Uterus (tissue), 4 donors: ENCODE data around the gene TRAF3. TPM values are rescaled to one million over a fixed set of nuclear protein-coding genes. Genes with fewer than 3 reads are reported as not detected.

Experiments
- DNase-seq, 2 donors: peaks; one replicate each; pipeline ENCODE4 v3.0.0-alpha.2; 2019 to 2020
- H3K27ac ChIP-seq, 2 donors: fragments of 200-600 bp; sonication (generic); 1 replicate in 1 of 2; 2 replicates in 1 of 2; pipeline ENCODE4 v1.5.1; 2016 to 2018
- H3K27me3 ChIP-seq, 2 donors: fragments of 200-600 bp; sonication (generic); one replicate each; pipeline ENCODE4 v1.5.1; 2018 to 2019; ENCODE audit warnings: control low read depth in 1 of 2
- H3K36me3 ChIP-seq, 2 donors: fragments of 200-600 bp; sonication (generic); one replicate each; pipeline ENCODE4 v1.5.1; 2019; ENCODE audit warnings: control low read depth in 1 of 2
- H3K4me1 ChIP-seq, 2 donors: fragments of 200-600 bp; sonication (generic); one replicate each; pipeline ENCODE4 v1.5.1; 2018 to 2019; ENCODE audit warnings: control low read depth in 1 of 2
- H3K4me3 ChIP-seq, 2 donors: fragments of 200-600 bp; sonication (generic); 1 replicate in 1 of 2; 2 replicates in 1 of 2; pipeline ENCODE4 v1.5.1; 2018 to 2019; ENCODE audit warnings: mild to moderate bottlenecking in 1 of 2
- H3K9me3 ChIP-seq, 2 donors: fragments of 200-600 bp; sonication (generic); one replicate each; pipeline ENCODE4 v1.5.1; 2019; ENCODE audit warnings: control low read depth in 1 of 2
- CTCF ChIP-seq, 4 experiments: fragments of 200-600 bp in 2 of 4; fragments of 450-650 bp in 2 of 4; sonication (generic) in 2 of 4; IDR thresholded peaks; one replicate each; pipeline ENCODE4 v1.5.1; 2016 to 2019; ENCODE audit warnings: antibody characterized with exemption in 4 of 4, mild to moderate bottlenecking in 2 of 4, moderate library complexity in 1 of 4
- POLR2A ChIP-seq, 2 donors: fragments of 450-650 bp; IDR thresholded peaks; one replicate each; pipeline ENCODE4 v1.6.1; 2016; ENCODE audit warnings: antibody characterized with exemption in 2 of 2, mild to moderate bottlenecking in 1 of 2, moderate library complexity in 1 of 2
- intact Hi-C: fragments of 100-400 bp; cut with DNase I; formaldehyde crosslinking; loops from one replicate; pipeline ENCODE4 v1.15.1; 2023; ENCODE audit warnings: low total_unique reads
- total RNA-seq, 4 donors: library from RNA; depleted of rRNA in 3 of 4; stranded (reverse); fragments of >200 nt in 3 of 4; gene quantifications; one replicate each; pipeline versions ENCODE4 v1.1.0 to v1.2.4, GENCODE V29; 2014 to 2023
- donor health status: DM: yes; HTN: yes; CAD: no.

TRAF3 gene
- total RNA-seq, 4 donors from 2014 or later: 7.4 to 33.1 (median 22.1) TPM

- H3K4me1 ChIP-seq: no peaks in the 10 kb centered on the region
- no peaks in the 10 kb centered on the region for H3K27me3 ChIP-seq
- H3K27ac ChIP-seq: no peak overlapping the region
- no peaks in the 10 kb centered on the region for H3K9me3 ChIP-seq
- TF ChIP-seq POLR2A (IDR thresholded peaks at IDR 0.05): no peak
- TF ChIP-seq CTCF (IDR thresholded peaks at IDR 0.05): no peak
- H3K36me3 ChIP-seq: no peaks in the 10 kb centered on the region
- no peak overlapping the region for H3K4me3 ChIP-seq
- intact Hi-C loops: no loop called here
- no peak for DNase-seq
Observed at GRCh38 chr14:102784892-102785594, 7.8 kb downstream of the TRAF3 start.

- Histone ChIP-seq H3K36me3 (no peaks in the 10 kb centered on the region), H3K4me1 (no peaks in the 10 kb centered on the region), H3K9me3 (no peaks in the 10 kb centered on the region), H3K4me3 (no peak overlapping the region), H3K27me3 (no peaks in the 10 kb centered on the region), H3K27ac (no peak overlapping the region)
- TF ChIP-seq CTCF (IDR thresholded peaks at IDR 0.05) (no peak), POLR2A (IDR thresholded peaks at IDR 0.05) (no peak)
- no peak for DNase-seq
- intact Hi-C loops: no loop called here
Observed at GRCh38 chr14:102785595-102785963, 8.3 kb downstream of the TRAF3 start.

DNA sequence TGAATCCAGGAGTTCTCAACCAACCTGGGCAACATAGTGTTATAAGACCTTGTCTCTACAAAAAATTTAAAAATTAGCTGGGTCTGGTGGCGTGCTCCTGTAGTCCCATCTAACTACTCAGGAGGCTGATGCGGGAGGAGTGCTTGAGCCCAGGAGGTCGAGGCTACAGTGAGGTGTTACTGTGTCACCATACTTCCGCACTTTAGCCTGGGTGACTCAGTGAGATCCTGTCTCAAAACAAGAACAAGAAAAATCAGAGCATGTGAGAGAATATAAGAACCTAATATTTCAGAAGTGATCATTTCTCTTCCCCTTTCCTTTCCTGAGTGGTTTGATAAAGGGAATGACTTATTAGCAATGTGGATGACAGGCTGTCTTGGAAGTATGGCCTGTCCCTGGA is 9.5 kb downstream of the TRAF3 start:
- intact Hi-C loops: no loop called here

DNA sequence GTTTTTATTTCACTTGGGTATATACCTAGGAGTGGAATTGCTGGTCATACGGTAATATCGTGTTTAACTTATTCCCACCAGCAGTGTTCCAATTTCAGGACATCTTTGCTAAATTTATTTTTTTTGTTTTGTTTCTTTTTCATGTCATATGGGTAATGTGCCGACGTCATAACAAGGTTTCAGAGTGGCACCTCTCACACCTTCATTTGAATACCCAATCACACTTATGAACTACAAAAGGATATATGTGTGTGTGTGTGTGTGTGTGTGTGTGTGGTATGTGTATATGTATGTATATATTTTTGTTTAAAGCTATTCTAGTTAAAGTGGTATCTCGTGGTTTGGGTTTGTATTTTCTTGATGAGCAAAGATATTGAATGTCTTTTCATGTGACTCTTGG is 12.1 kb downstream of the TRAF3 start:
- Histone ChIP-seq H3K4me3 (no peak overlapping the region), H3K27ac (no peak overlapping the region), H3K27me3 (no peaks in the 10 kb centered on the region), H3K9me3 (no peaks in the 10 kb centered on the region), H3K36me3 (no peaks in the 10 kb centered on the region), H3K4me1 (no peaks in the 10 kb centered on the region)
- DNase-seq: no peak
- TF ChIP-seq CTCF (IDR thresholded peaks at IDR 0.05): no peak
- no peak for TF ChIP-seq POLR2A (IDR thresholded peaks at IDR 0.05)
- intact Hi-C loops: no loop called here

More for the DNA sequence above, 9.5 kb downstream of the TRAF3 start:
- Histone ChIP-seq H3K9me3 (no peaks in the 10 kb centered on the region), H3K4me1 (no peaks in the 10 kb centered on the region), H3K4me3 (no peak overlapping the region), H3K36me3 (no peaks in the 10 kb centered on the region), H3K27ac (no peak overlapping the region), H3K27me3 (no peaks in the 10 kb centered on the region)
- TF ChIP-seq CTCF (IDR thresholded peaks at IDR 0.05) (no peak), POLR2A (IDR thresholded peaks at IDR 0.05) (no peak)
- no peak for DNase-seq

- Histone ChIP-seq H3K9me3 (no peaks in the 10 kb centered on the region), H3K27ac (no peak overlapping the region)
- intact Hi-C loops: no loop called here
Observed at GRCh38 chr14:102793531-102794328, 16.5 kb downstream of the TRAF3 start.

More at GRCh38 chr14:102793531-102794328, 16.5 kb downstream of the TRAF3 start:
- H3K36me3 ChIP-seq: no peaks in the 10 kb centered on the region
- no peaks in the 10 kb centered on the region for H3K4me1 ChIP-seq
- no peak overlapping the region for H3K4me3 ChIP-seq
- TF ChIP-seq CTCF (IDR thresholded peaks at IDR 0.05) (no peak), POLR2A (IDR thresholded peaks at IDR 0.05) (no peak)
- H3K27me3 ChIP-seq: no peaks in the 10 kb centered on the region
- DNase-seq: no peak
